ENCODE data around the gene GNAI2. TPM values are rescaled to one million over a fixed set of nuclear protein-coding genes. Genes with fewer than 3 reads are reported as not detected.

GNAI2 gene
- total and polyA plus RNA-seq, 2 donors (not counting 3 experiments of a cell fraction or from before 2014, with no cell fraction given) = 767 to 1,875 TPM

GRCh38 chr3:50212502-50212901 lies 23.5 kb upstream of the GNAI2 start:
- no peaks in the 10 kb centered on the region for H4K20me1 ChIP-seq (replicated peaks; ENCODE audit: control insufficient read depth, extremely low read depth, insufficient read depth, low read length)
- H3K27ac ChIP-seq (ENCODE audit: insufficient read depth, low read depth, low read length) = no peak overlapping the region
- H3K79me2 ChIP-seq (ENCODE audit: control insufficient read depth, insufficient read depth, low read length) = no peaks in the 10 kb centered on the region
- no peak for TF ChIP-seq POLR2AphosphoS5 (IDR thresholded peaks at IDR 0.05; ENCODE audit: insufficient read depth, low read depth, low read length)
- TF ChIP-seq JUN (IDR thresholded peaks at IDR 0.05; ENCODE audit: borderline replicate concordance, insufficient read depth, insufficient read length, low read depth) = no peak
- no peak for TF ChIP-seq MYC (IDR thresholded peaks at IDR 0.05; ENCODE audit: low read depth, low read length)
- no peak for TF ChIP-seq CTCF (IDR thresholded peaks at IDR 0.05; ENCODE audit: extremely low read depth in 1 of 2, insufficient read depth in 1 of 2, low read depth in 1 of 2, low read length in 2 of 2)
- no peak overlapping the region for H2AFZ ChIP-seq (ENCODE audit: low read depth, low read length)
- H3K27me3 ChIP-seq (ENCODE audit: control insufficient read depth in 2 of 2, insufficient read depth in 2 of 2, low read length in 2 of 2) = no peaks in the 10 kb centered on the region
- no peaks in the 10 kb centered on the region for H3K9me1 ChIP-seq (replicated peaks; ENCODE audit: control insufficient read depth, extremely low read depth, insufficient read depth, low read length)
- intact Hi-C loops (cut with micrococcal nuclease) = no loop called here
- no peak overlapping the region for H3K4me2 ChIP-seq (ENCODE audit: insufficient read depth, low read length)
- no peaks in the 10 kb centered on the region for H3K36me3 ChIP-seq (ENCODE audit: control insufficient read depth in 2 of 2, extremely low read depth in 1 of 2, insufficient read depth in 2 of 2, low read length in 2 of 2)
- no peak overlapping the region for H3K9ac ChIP-seq (replicated peaks; ENCODE audit: extremely low read depth, insufficient read depth, low read length)
- BruUV-seq (replicated peaks) = no TSS peak
- CTCF ChIA-PET = interaction anchor here (5.9 to 6.4 kb wide), 2 partner anchors 14 to 18 kb away, joined by 43 to 53 read pairs; no protein-coding TSS in a partner anchor
- H3K4me3 ChIP-seq (replicated peaks in 1 of 3; ENCODE audit: insufficient read depth in 1 of 3, low read depth in 1 of 3, low read length in 3 of 3) = no peak overlapping the region
- DNase-seq (ENCODE audit: low read depth, low spot score) = no peak
- POLR2A ChIA-PET = no interaction called here
- FAIRE-seq = no peak
- dilution Hi-C loops (cut with MboI; ENCODE audit: extremely low pct_ligation_motif_present, low sequenced_read_pairs) = no loop called here
- no peaks in the 10 kb centered on the region for H3K4me1 ChIP-seq (ENCODE audit: control insufficient read depth, extremely low read depth, insufficient read depth, low read length)
- no peaks in the 10 kb centered on the region for H3K9me3 ChIP-seq (replicated peaks; ENCODE audit: control insufficient read depth, insufficient read depth, low read length)

GRCh38 chr3:50212971-50213370 lies 23.0 kb upstream of the GNAI2 start:
- ChIA-PET POLR2A (interaction anchor here (0.6 kb wide), 1 partner anchor 68 kb away, joined by 7 read pairs; no protein-coding TSS in a partner anchor), CTCF (interaction anchor here (5.9 kb wide), 1 partner anchor 18 kb away, joined by 53 read pairs; no protein-coding TSS in a partner anchor)
- Histone ChIP-seq H3K4me3 (replicated peaks in 1 of 3; ENCODE audit: insufficient read depth in 1 of 3, low read depth in 1 of 3, low read length in 3 of 3) (no peak overlapping the region), H4K20me1 (replicated peaks; ENCODE audit: control insufficient read depth, extremely low read depth, insufficient read depth, low read length) (no peaks in the 10 kb centered on the region), H3K36me3 (ENCODE audit: control insufficient read depth in 2 of 2, extremely low read depth in 1 of 2, insufficient read depth in 2 of 2, low read length in 2 of 2) (no peaks in the 10 kb centered on the region), H3K79me2 (ENCODE audit: control insufficient read depth, insufficient read depth, low read length) (no peaks in the 10 kb centered on the region), H3K4me1 (ENCODE audit: control insufficient read depth, extremely low read depth, insufficient read depth, low read length) (no peaks in the 10 kb centered on the region), H3K27ac (ENCODE audit: insufficient read depth, low read depth, low read length) (no peak overlapping the region), H3K4me2 (ENCODE audit: insufficient read depth, low read length) (no peak overlapping the region), H3K27me3 (ENCODE audit: control insufficient read depth in 2 of 2, insufficient read depth in 2 of 2, low read length in 2 of 2) (no peaks in the 10 kb centered on the region), H3K9me1 (replicated peaks; ENCODE audit: control insufficient read depth, extremely low read depth, insufficient read depth, low read length) (no peaks in the 10 kb centered on the region), H3K9ac (replicated peaks; ENCODE audit: extremely low read depth, insufficient read depth, low read length) (no peak overlapping the region), H3K9me3 (replicated peaks; ENCODE audit: control insufficient read depth, insufficient read depth, low read length) (no peaks in the 10 kb centered on the region), H2AFZ (ENCODE audit: low read depth, low read length) (no peak overlapping the region)
- intact Hi-C loops (cut with micrococcal nuclease) = no loop called here
- no peak for FAIRE-seq
- no TSS peak for BruUV-seq (replicated peaks)
- no peak for DNase-seq (ENCODE audit: low read depth, low spot score)
- TF ChIP-seq, protein P1, sequence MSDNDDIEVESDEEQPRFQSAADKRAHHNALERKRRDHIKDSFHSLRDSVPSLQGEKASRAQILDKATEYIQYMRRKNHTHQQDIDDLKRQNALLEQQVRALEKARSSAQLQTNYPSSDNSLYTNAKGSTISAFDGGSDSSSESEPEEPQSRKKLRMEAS (IDR thresholded peaks at IDR 0.05; ENCODE audit: insufficient read depth, insufficient read length) = no peak
- TF ChIP-seq MYC (IDR thresholded peaks at IDR 0.05; ENCODE audit: low read depth, low read length) (no peak), GATA2 (IDR thresholded peaks at IDR 0.05; ENCODE audit: insufficient read depth, insufficient read length, low read depth, low read length) (no peak), EZH2 (IDR thresholded peaks at IDR 0.05; ENCODE audit: borderline replicate concordance, low read depth, low read length, severe bottlenecking) (no peak)
- dilution Hi-C loops (cut with MboI; ENCODE audit: extremely low pct_ligation_motif_present, low sequenced_read_pairs) = no loop called here

Measured in endothelial cell of umbilical vein (primary cell).